ENCODE data around the gene ARHGAP25. TPM values are rescaled to one million over a fixed set of nuclear protein-coding genes. Genes with fewer than 3 reads are reported as not detected.

ARHGAP25 gene
- total and polyA plus RNA-seq, 2 donors (not counting 3 experiments of a cell fraction or from before 2014, with no cell fraction given), result 0.50 to 2.0 TPM

- H4K20me1 ChIP-seq (replicated peaks; ENCODE audit: control insufficient read depth, extremely low read depth, insufficient read depth, low read length), result no peaks in the 10 kb centered on the region
- POLR2A ChIA-PET, result no interaction called here
- no peaks in the 10 kb centered on the region for H3K36me3 ChIP-seq (ENCODE audit: control insufficient read depth in 2 of 2, extremely low read depth in 1 of 2, insufficient read depth in 2 of 2, low read length in 2 of 2)
- no peak for TF ChIP-seq GATA2 (IDR thresholded peaks at IDR 0.05; ENCODE audit: insufficient read depth, insufficient read length, low read depth, low read length)
- TF ChIP-seq POLR2AphosphoS5 (IDR thresholded peaks at IDR 0.05; ENCODE audit: insufficient read depth, low read depth, low read length), result no peak
- no peak for TF ChIP-seq CTCF (IDR thresholded peaks at IDR 0.05; ENCODE audit: extremely low read depth in 1 of 2, insufficient read depth in 1 of 2, low read depth in 1 of 2, low read length in 2 of 2)
- TF ChIP-seq, protein P1, sequence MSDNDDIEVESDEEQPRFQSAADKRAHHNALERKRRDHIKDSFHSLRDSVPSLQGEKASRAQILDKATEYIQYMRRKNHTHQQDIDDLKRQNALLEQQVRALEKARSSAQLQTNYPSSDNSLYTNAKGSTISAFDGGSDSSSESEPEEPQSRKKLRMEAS (IDR thresholded peaks at IDR 0.05; ENCODE audit: insufficient read depth, insufficient read length), result no peak
- TF ChIP-seq FOS (IDR thresholded peaks at IDR 0.05; ENCODE audit: borderline replicate concordance, insufficient read depth, low read length), result no peak
- no peak for TF ChIP-seq MYC (IDR thresholded peaks at IDR 0.05; ENCODE audit: low read depth, low read length)
- no peak for TF ChIP-seq EZH2 (IDR thresholded peaks at IDR 0.05; ENCODE audit: borderline replicate concordance, low read depth, low read length, severe bottlenecking)
- TF ChIP-seq POLR2A (IDR thresholded peaks at IDR 0.05; ENCODE audit: low read depth, low read length), result no peak
- TF ChIP-seq JUN (IDR thresholded peaks at IDR 0.05; ENCODE audit: borderline replicate concordance, insufficient read depth, insufficient read length, low read depth), result no peak
- intact Hi-C loops (cut with micrococcal nuclease) (no loop called here), dilution Hi-C loops (cut with MboI; ENCODE audit: extremely low pct_ligation_motif_present, low sequenced_read_pairs) (no loop called here)
- no peak overlapping the region for H3K9ac ChIP-seq (replicated peaks; ENCODE audit: extremely low read depth, insufficient read depth, low read length)
- no peak overlapping the region for H3K27ac ChIP-seq (ENCODE audit: insufficient read depth, low read depth, low read length)
- DNase-seq (ENCODE audit: low read depth, low spot score) (no peak), FAIRE-seq (no peak)
- CTCF ChIA-PET, result interaction anchor here (1.5 to 1.6 kb wide), 3 partner anchors 20 to 153 kb away, joined by 3 to 12 read pairs (median 5); no protein-coding TSS in a partner anchor
- H3K27me3 ChIP-seq (ENCODE audit: control insufficient read depth in 2 of 2, insufficient read depth in 2 of 2, low read length in 2 of 2), result peaks cover 0 to 3% of the 10 kb centered on the region in 2 experiments
- no TSS peak for BruUV-seq (replicated peaks)
- no peak overlapping the region for H3K4me2 ChIP-seq (ENCODE audit: insufficient read depth, low read length)
- H3K9me3 ChIP-seq (replicated peaks; ENCODE audit: control insufficient read depth, insufficient read depth, low read length), result no peaks in the 10 kb centered on the region
- no peaks in the 10 kb centered on the region for H3K79me2 ChIP-seq (ENCODE audit: control insufficient read depth, insufficient read depth, low read length)
- no peaks in the 10 kb centered on the region for H3K9me1 ChIP-seq (replicated peaks; ENCODE audit: control insufficient read depth, extremely low read depth, insufficient read depth, low read length)
- H3K4me1 ChIP-seq (ENCODE audit: control insufficient read depth, extremely low read depth, insufficient read depth, low read length), result peaks cover 19% of the 10 kb centered on the region
- H3K4me3 ChIP-seq (replicated peaks in 1 of 3; ENCODE audit: insufficient read depth in 1 of 3, low read depth in 1 of 3, low read length in 3 of 3), result no peak overlapping the region
- no peak overlapping the region for H2AFZ ChIP-seq (ENCODE audit: low read depth, low read length)
These were observed 37.5 kb downstream of the ARHGAP25 start for GRCh38 chr2:68772109-68772508.

Data from endothelial cell of umbilical vein (primary cell).